ENCODE measurements around the gene KRT33B.

KRT33B gene

DNA sequence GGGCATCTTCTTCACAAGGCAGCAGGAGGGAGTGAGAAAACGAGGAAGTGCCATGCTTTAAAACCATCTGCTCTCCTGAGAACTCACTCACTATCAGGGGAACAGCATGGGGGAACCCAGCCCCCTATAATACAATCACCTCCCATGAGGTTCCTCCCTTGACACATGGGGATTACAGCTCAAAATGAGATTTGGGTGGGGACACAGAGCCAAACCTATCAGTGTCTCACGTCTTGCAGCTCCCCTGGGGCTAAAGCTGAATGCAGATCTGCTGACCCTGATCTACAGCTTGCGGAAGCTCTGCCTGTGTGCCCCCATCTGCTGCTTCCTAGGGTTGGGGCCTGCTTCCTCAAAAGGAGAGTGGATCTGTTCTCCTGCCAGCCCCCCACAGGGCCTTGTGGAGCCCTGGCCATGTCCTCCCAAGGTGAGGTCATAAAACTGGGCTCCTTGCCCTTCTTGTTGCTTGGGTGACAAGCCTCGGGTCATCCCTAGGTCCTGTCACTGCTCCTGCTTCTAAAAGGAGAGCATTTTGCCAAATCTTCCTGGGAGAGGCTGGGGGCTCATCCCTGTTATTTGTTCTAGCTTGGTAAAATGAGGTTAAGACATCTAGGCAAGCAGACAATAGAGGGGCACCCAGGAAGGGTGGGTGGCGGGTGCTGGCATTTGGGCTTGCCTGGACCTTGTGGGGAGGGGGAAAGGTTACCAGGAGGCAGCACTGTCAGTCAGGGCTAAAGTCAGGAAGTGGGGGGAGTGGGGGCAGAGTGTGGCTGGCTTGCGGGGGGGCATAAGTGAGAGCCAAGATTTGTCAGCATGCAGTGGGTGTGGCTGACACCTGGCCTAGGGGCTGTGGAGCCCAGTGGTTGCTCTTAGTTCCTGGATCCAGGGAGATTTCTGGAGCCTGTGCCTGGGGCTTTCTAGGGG, 35.0 kb downstream of the KRT33B start:
- Histone ChIP-seq H2AFZ (ENCODE audit: low read length, unreplicated experiment) (no peak overlapping the region), H3K4me3 (ENCODE audit: low read depth, low read length) (no peak overlapping the region), H3K79me2 (ENCODE audit: control insufficient read depth, insufficient read depth, low read length, unreplicated experiment) (no peaks in the 10 kb centered on the region), H3K36me3 (ENCODE audit: insufficient read depth, low read length) (no peaks in the 10 kb centered on the region), H3K27me3 (ENCODE audit: insufficient read depth, low read length) (no peaks in the 10 kb centered on the region), H3K4me1 (ENCODE audit: control insufficient read depth, insufficient read depth, low read length, unreplicated experiment) (no peaks in the 10 kb centered on the region), H3K27ac (ENCODE audit: low read depth, low read length) (no peak overlapping the region)

DNA sequence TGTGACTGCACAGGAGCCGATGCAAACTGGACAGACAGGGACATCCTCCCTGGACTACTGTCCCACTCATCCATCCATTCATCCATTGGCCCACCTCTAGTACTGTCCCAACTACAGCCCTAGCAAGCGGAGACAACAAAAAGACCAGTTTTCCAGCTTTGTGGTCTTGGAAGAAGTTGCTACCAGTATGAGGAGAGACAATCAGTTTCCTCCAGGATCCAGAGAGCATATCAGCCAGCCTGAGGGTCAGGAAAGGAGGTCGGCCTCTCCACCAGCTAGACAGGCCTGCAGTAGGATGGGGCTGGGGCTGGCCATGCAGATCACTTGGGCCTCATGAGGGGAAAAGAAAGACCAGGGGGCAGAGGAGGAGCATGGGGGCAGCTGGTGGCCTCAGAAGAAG, 35.8 kb downstream of the KRT33B start:
- no peak overlapping the region for H2AFZ ChIP-seq (ENCODE audit: low read length, unreplicated experiment)

DNA sequence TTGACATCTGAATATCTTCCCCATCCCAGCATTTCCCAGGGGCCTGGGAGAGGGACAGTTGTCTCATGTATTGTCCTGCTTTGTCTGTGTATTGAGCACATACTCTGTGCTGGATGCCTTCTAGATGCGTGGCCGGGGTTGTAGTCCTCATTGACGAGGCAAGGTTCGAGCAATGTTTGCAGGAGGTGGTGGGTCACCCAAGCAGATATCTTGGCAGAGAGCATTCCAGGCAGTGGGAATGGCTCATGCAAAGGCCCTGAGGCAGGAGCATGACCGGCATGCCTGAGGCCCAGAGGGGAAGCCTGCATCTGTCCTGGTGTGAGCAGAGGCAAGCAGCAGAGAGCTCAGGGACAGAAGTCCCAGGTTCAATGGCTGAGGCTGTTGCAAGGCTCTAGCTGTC, 36.5 kb downstream of the KRT33B start:
- Histone ChIP-seq H3K27ac (ENCODE audit: low read depth, low read length) (no peak overlapping the region), H3K79me2 (ENCODE audit: control insufficient read depth, insufficient read depth, low read length, unreplicated experiment) (no peaks in the 10 kb centered on the region), H3K4me3 (ENCODE audit: low read depth, low read length) (no peak overlapping the region), H3K27me3 (ENCODE audit: insufficient read depth, low read length) (no peaks in the 10 kb centered on the region), H3K4me1 (ENCODE audit: control insufficient read depth, insufficient read depth, low read length, unreplicated experiment) (no peaks in the 10 kb centered on the region), H3K36me3 (ENCODE audit: insufficient read depth, low read length) (no peaks in the 10 kb centered on the region), H2AFZ (ENCODE audit: low read length, unreplicated experiment) (no peak overlapping the region)

More for the DNA sequence above, 35.8 kb downstream of the KRT33B start:
- Histone ChIP-seq H3K36me3 (ENCODE audit: insufficient read depth, low read length) (no peaks in the 10 kb centered on the region), H3K79me2 (ENCODE audit: control insufficient read depth, insufficient read depth, low read length, unreplicated experiment) (no peaks in the 10 kb centered on the region), H3K27me3 (ENCODE audit: insufficient read depth, low read length) (no peaks in the 10 kb centered on the region), H3K4me3 (ENCODE audit: low read depth, low read length) (no peak overlapping the region), H3K4me1 (ENCODE audit: control insufficient read depth, insufficient read depth, low read length, unreplicated experiment) (no peaks in the 10 kb centered on the region), H3K27ac (ENCODE audit: low read depth, low read length) (no peak overlapping the region)

DNA sequence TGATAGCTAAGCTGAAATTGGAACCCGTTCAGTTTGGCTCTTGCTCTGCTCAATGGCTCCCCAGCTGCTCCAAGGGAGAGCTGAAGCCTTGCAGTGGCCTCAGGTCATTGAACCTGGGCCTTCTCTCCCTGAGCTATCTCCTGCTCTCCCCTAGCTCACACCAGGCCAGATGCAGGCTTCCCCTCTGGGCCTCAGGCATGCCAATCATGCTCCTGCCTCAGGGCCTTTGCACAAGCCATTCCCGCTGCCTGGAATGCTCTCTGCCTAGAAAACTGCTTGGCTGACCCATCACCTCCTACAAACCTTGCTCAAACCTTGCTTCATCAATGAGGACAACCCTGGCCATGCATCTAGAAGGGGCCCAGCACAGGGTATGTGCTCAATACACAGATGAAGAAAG, 37.4 kb downstream of the KRT33B start:
- H3K79me2 ChIP-seq (ENCODE audit: control insufficient read depth, insufficient read depth, low read length, unreplicated experiment): no peaks in the 10 kb centered on the region
- H3K27ac ChIP-seq (ENCODE audit: low read depth, low read length): no peak overlapping the region
- no peaks in the 10 kb centered on the region for H3K36me3 ChIP-seq (ENCODE audit: insufficient read depth, low read length)
- no peak overlapping the region for H3K4me3 ChIP-seq (ENCODE audit: low read depth, low read length)
- no peak overlapping the region for H2AFZ ChIP-seq (ENCODE audit: low read length, unreplicated experiment)
- no peaks in the 10 kb centered on the region for H3K27me3 ChIP-seq (ENCODE audit: insufficient read depth, low read length)
- H3K4me1 ChIP-seq (ENCODE audit: control insufficient read depth, insufficient read depth, low read length, unreplicated experiment): no peaks in the 10 kb centered on the region

DNA sequence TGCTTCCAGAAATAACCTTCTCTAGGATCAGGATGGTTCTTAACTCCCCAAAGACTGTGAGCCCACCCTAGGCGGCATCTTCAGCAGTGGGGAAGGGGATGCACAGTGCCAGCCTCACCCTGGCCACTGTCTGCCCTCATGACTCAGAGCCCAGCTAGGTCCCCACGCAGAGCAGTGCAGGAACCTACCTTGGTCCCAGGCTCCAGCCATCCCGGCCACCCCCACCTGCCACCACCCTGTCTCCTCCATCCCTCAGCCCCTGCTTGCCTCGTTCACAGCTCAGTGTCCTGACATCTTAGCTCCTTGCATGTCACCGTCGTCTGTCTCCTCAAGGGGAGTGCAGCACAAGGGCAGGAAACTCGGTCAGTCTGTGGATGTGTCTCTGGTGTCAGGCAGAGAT, 38.0 kb downstream of the KRT33B start:
- H3K36me3 ChIP-seq (ENCODE audit: insufficient read depth, low read length): no peaks in the 10 kb centered on the region
- H3K27ac ChIP-seq (ENCODE audit: low read depth, low read length): no peak overlapping the region
- no peak overlapping the region for H3K4me3 ChIP-seq (ENCODE audit: low read depth, low read length)
- H3K79me2 ChIP-seq (ENCODE audit: control insufficient read depth, insufficient read depth, low read length, unreplicated experiment): no peaks in the 10 kb centered on the region
- H3K4me1 ChIP-seq (ENCODE audit: control insufficient read depth, insufficient read depth, low read length, unreplicated experiment): no peaks in the 10 kb centered on the region
- no peaks in the 10 kb centered on the region for H3K27me3 ChIP-seq (ENCODE audit: insufficient read depth, low read length)
- no peak overlapping the region for H2AFZ ChIP-seq (ENCODE audit: low read length, unreplicated experiment)

DNA sequence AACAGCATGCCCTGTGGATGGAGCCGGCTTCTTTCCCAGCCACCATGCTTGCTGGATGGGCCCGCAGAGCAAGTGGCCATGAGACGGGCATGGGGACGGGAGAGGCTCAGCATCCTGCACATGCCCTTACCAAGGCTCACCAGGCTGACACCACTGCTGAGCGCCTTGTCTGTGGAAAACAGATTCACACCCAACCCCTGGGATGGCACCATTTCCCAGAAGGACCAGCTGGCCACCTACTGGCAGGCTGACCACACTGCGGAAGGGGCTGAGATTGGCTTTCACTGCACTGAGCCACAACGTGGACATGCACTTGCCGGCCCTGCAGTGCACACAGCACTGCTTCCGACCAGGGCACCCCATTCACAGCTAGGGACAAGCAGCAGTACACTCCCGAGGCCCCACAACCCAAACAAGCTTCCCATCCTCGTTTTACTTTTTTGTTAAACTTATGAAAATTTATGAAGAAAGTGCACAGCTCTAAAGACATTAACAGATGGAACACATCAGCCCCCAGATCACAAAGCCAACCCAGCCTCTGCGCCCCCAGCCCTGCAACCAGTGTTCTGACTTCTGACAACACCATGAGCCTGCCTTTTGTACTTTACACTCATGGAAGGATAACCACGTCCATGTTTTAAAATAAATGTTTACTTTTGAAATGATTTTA, 40.2 kb downstream of the KRT33B start:
- Histone ChIP-seq H3K4me3 (ENCODE audit: low read depth, low read length) (no peak overlapping the region), H3K27ac (ENCODE audit: low read depth, low read length) (no peak overlapping the region), H3K27me3 (ENCODE audit: insufficient read depth, low read length) (no peaks in the 10 kb centered on the region), H3K4me1 (ENCODE audit: control insufficient read depth, insufficient read depth, low read length, unreplicated experiment) (no peaks in the 10 kb centered on the region), H3K36me3 (ENCODE audit: insufficient read depth, low read length) (no peaks in the 10 kb centered on the region), H2AFZ (ENCODE audit: low read length, unreplicated experiment) (no peak overlapping the region), H3K79me2 (ENCODE audit: control insufficient read depth, insufficient read depth, low read length, unreplicated experiment) (no peaks in the 10 kb centered on the region)

DNA sequence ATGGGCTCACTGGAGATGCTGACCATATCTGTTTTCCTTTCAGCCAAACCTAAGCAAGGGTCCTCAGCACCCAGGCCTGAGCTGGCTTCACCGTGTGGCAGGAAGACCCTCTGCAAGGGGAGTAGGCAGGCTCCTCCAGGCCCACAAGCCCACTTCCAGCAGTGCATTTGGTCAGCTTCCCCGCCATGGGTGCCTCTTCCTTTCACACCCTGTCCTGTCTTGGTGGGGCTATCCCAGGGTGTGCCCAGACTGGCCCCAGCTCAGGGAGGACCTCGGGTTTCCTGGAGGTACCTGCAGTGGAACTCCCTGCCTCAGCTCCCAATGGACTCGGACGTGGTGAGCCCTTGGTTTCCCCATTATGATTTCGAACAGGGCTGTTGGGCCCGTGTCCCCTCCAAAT, 41.4 kb downstream of the KRT33B start:
- Histone ChIP-seq H3K27ac (ENCODE audit: low read depth, low read length) (no peak overlapping the region), H3K27me3 (ENCODE audit: insufficient read depth, low read length) (no peaks in the 10 kb centered on the region)

DNA sequence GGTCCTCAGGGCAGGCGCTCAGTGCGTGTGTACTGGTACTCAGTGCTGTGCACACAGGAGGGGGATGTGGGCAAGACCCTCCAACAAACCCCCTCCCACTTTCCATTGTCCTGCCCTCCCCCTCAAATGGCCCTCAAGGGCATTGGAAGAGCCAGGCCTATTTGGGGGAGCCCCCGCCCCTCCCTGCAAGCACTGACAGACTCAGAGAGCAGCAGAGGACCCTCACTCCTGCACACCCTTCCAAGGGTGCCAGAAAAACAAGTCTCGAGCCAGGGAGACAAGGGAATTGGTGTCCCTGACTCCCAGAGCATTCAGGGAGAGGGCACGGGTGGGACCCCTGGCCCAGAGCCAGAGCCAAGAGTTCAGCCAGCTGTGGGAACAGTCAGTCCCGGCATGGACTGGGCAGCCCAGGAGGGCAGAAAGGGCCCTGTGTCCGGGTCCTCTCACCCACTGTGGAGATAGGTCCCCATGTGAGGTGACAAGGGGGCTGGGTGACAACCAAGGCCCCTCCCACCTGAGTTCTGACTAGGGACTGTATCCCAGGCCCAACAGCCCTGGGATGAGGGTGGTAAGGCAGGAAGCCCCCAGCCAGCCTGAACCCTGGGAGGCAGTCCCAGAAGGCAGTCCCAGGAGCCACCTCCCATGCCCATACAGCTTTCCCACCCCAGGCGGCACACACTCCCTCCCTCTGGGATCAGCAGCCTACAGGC, 42.0 kb downstream of the KRT33B start:
- no peak overlapping the region for H2AFZ ChIP-seq (ENCODE audit: low read length, unreplicated experiment)
- H3K79me2 ChIP-seq (ENCODE audit: control insufficient read depth, insufficient read depth, low read length, unreplicated experiment): no peaks in the 10 kb centered on the region
- H3K4me1 ChIP-seq (ENCODE audit: control insufficient read depth, insufficient read depth, low read length, unreplicated experiment): no peaks in the 10 kb centered on the region
- no peaks in the 10 kb centered on the region for H3K36me3 ChIP-seq (ENCODE audit: insufficient read depth, low read length)
- no peak overlapping the region for H3K4me3 ChIP-seq (ENCODE audit: low read depth, low read length)
- no peaks in the 10 kb centered on the region for H3K27me3 ChIP-seq (ENCODE audit: insufficient read depth, low read length)
- no peak overlapping the region for H3K27ac ChIP-seq (ENCODE audit: low read depth, low read length)

More for the DNA sequence above, 41.4 kb downstream of the KRT33B start:
- no peaks in the 10 kb centered on the region for H3K79me2 ChIP-seq (ENCODE audit: control insufficient read depth, insufficient read depth, low read length, unreplicated experiment)
- no peaks in the 10 kb centered on the region for H3K4me1 ChIP-seq (ENCODE audit: control insufficient read depth, insufficient read depth, low read length, unreplicated experiment)
- H3K36me3 ChIP-seq (ENCODE audit: insufficient read depth, low read length): no peaks in the 10 kb centered on the region
- H2AFZ ChIP-seq (ENCODE audit: low read length, unreplicated experiment): no peak overlapping the region
- no peak overlapping the region for H3K4me3 ChIP-seq (ENCODE audit: low read depth, low read length)

DNA sequence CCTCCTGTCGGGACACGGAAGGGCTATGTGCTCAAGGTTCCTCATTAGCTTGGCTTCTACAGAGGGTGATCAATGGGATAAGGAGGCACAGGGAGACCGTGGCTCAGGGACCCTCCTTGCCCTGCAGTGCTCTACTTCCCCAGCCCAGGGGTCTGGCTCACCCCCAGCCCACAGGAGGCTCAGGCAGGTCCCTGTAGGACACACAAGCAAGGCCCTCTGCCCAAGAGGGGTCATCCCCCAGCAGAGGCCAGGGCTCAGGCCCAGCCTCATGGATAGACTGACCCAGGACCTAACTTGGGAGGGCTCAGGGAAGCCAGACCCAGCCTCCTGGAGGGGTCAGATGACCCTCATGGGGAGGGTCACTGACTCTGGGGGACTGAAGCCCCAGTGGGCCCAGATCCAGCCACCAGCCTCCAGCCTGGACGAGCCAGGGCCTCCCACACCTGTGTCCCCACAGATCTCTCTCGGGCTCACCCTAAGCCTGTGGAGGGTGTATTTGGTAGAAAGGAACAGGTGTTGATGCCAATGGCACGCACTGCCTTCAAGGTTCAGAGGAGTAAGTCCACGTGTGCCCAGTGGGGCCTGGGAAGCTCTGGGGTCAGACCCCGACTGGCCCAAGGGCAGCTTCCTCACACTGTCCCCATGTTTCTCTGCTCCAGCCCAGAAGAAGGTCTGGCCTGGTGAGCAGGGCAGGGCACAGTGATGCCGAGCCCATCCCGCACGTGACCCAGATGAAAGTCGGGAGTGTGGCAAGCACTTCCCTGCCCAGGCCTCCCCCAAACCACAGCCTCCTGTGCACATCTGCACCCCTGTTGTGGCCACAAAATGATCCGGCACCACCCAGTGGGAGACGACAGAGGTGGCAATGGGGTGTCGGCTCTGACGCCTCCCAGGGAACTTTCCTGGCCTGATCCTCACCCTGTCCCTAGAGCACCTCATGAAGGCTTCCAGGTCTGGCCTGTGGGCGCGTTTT, 43.2 kb downstream of the KRT33B start:
- Histone ChIP-seq H3K4me1 (ENCODE audit: control insufficient read depth, insufficient read depth, low read length, unreplicated experiment) (no peaks in the 10 kb centered on the region), H2AFZ (ENCODE audit: low read length, unreplicated experiment) (no peak overlapping the region), H3K27me3 (ENCODE audit: insufficient read depth, low read length) (no peaks in the 10 kb centered on the region), H3K4me3 (ENCODE audit: low read depth, low read length) (no peak overlapping the region), H3K27ac (ENCODE audit: low read depth, low read length) (no peak overlapping the region), H3K79me2 (ENCODE audit: control insufficient read depth, insufficient read depth, low read length, unreplicated experiment) (no peaks in the 10 kb centered on the region), H3K36me3 (ENCODE audit: insufficient read depth, low read length) (no peaks in the 10 kb centered on the region)

DNA sequence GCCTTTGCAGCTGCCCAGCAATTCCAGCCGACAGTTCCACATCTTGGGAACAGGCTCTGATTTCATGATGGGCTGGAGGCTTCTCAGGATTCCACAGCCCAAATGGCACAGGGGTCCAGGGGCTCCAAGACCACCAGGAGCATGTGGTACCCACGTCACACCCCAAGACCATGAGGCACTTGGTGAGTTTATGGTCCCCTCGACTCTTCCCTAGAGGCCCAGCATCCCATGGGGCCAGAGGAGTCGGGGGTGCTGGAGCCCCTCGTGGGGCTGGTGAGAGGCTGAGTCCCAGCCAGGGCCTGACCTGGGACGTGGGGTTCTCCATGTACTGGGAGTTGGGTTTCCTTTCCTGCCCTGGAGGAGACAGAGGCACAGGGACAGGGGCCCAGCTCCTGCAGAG, 44.0 kb downstream of the KRT33B start:
- H3K36me3 ChIP-seq (ENCODE audit: insufficient read depth, low read length): no peaks in the 10 kb centered on the region
- no peaks in the 10 kb centered on the region for H3K4me1 ChIP-seq (ENCODE audit: control insufficient read depth, insufficient read depth, low read length, unreplicated experiment)
- no peaks in the 10 kb centered on the region for H3K79me2 ChIP-seq (ENCODE audit: control insufficient read depth, insufficient read depth, low read length, unreplicated experiment)
- H3K27me3 ChIP-seq (ENCODE audit: insufficient read depth, low read length): no peaks in the 10 kb centered on the region
- no peak overlapping the region for H3K4me3 ChIP-seq (ENCODE audit: low read depth, low read length)
- no peak overlapping the region for H3K27ac ChIP-seq (ENCODE audit: low read depth, low read length)
- H2AFZ ChIP-seq (ENCODE audit: low read length, unreplicated experiment): no peak overlapping the region

Measured in ACC112 (cell line).